Stimulated activated CD4-positive, alpha-beta T cell treated with anti-CD3 and anti-CD28 coated beads, Interleukin-15, amount 100 ng/mL, for 24 hours (primary cell): ENCODE data around the gene PLD1.
"Not testable (repeated sequence)": the region's sequence is repeated elsewhere in the genome, so short reads cannot be mapped to it uniquely, and the experiment has no call there.

ENCODE experiments used
- DNase-seq: peaks from one replicate; pipeline ENCODE4 v3.0.0-alpha.2; 2020

Gene PLD1

DNA sequence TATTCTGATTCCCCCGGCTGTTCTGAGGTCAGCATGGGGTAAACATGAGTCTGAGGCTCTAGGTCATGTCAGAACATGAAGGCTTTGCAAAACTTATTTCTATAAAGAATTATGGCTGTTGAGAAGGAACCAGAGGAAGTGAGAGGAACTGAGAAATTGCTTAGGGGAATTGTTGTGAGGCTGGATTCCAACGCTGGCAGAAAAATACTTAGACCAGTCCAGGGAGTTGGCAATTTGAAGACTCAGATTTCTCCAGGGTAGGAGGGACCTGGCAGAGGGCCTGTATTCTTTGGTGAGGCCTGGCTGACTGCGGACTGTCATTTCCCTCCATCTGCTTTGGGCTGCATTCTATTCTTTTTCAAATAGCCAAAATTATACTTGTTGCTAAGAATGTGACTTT is 155.5 kb downstream of the PLD1 start:
- DNase-seq = no peak

DNA sequence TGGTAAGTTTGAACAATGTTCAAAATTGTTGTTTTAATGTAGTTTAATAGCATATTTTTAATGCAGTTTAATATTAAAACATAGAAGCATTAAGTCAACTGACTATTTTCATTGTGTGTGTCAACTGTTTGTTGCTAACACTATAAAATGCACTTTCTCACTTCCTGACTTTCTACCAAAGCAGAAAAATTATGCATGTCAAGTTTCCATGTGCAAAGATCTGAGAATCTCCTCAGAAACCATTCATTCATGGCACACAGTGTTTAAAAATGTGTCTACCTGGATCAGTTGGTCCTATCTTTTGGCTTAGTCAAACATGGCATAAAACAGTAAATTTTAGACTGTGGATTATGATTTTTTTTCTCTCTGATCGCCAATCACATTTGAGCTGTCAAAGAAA is 156.0 kb downstream of the PLD1 start:
- DNase-seq = no peak

DNA sequence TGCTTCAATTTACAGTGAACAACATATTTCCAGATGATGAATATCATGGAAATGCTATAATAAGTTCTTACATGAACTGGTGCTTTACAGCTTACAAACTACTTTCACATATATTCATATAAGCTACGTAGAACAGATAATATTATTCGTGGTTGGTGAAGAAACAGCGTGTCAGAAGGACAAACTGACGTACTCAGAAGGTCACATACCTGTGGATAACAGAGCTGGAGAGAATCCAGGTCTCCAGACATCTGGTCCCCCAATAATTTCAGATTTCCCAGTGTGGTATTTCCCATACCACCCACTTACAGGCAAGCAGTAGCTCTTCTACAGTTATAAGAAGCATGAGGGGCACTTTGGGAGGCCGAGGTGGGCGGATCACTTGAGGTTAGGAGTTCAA is 156.6 kb downstream of the PLD1 start:
- DNase-seq = no peak

DNA sequence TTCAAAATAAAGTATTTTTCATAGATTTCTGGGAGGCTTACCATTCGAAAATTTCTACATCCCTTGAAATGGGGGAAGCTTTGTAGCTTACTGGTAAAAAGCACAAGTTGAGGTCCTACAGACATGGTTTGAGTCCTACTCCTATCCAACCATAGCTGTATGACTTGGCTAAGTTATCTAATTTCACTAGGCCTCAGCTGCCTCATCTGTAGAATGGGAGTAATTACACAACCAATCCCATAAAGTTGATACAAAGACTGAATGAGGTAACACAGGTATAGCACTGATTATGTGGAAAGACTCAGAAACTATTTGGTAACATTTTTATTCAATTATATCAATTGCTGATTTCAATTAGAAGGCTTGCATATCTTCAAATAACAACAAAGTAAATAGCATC is 157.4 kb downstream of the PLD1 start:
- DNase-seq = no peak

DNA sequence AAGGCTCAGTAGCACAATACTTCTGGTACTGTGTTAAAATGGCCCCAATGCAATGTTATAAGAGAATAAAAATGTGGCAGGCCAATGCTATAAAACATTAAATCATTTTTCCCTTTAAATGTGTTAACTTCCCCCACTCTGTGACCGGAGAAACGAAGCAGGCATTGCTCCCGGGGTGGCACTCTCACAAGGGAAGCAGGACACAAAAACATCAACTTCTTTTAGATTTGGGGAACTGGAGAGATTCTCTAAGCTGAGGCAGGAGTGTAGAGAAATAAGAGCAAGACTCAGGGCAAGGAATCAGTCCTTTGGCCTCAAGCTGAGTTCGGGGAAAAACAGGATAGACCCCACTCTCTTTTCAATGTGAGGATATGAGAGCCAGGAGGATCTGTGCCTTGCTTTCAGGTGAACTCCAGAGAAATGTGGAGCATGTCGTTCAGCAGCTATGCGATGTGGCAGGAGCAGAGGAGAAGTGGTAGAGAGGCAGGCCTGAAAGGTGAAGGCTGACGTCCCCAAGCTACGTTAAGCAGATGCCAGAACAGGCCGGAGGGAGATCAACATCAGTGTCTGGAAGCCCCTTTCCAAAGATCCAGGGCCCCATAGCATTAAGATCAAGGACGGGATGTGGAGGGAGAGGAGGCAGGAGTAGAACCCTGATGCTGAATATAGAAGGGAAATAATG is 160.2 kb downstream of the PLD1 start:
- DNase-seq = no peak

DNA sequence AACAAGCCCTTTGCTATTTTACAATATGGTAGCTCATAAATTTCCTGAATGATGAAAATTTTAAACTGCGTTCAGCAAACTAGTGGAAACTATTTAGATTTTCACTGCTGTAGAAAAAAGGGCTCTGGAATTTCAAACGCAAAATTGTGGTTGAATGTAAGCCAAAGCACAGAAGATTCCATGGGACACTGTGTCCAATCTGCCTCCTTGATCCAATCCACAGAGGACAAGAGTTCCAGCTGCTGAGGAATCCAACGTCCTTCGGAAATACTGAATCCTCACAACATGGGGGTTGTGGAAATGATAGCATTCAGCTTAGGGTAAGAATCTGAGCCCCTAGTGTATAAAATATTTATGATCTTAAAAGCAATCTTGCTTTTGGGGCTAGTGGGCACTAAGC is 161.0 kb downstream of the PLD1 start:
- DNase-seq = no peak

DNA sequence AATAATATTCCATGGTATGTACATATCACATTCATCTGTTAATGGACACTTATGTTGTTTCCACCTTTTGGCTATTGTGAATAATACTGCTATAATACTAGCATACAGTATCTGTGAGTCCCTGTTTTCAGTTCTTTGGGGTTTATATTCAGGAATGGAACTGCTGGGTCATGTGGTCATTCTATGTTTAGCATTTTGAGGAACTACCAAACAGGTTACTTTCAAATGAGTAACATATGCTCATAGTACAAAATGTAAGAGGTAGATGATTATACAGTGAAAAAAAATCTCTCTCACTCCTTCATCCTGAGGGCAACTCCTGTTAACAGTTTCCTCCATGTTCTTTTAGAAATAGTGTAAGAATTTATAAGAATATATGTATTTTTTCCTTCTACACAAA is 162.2 kb downstream of the PLD1 start:
- no peak for DNase-seq

DNA sequence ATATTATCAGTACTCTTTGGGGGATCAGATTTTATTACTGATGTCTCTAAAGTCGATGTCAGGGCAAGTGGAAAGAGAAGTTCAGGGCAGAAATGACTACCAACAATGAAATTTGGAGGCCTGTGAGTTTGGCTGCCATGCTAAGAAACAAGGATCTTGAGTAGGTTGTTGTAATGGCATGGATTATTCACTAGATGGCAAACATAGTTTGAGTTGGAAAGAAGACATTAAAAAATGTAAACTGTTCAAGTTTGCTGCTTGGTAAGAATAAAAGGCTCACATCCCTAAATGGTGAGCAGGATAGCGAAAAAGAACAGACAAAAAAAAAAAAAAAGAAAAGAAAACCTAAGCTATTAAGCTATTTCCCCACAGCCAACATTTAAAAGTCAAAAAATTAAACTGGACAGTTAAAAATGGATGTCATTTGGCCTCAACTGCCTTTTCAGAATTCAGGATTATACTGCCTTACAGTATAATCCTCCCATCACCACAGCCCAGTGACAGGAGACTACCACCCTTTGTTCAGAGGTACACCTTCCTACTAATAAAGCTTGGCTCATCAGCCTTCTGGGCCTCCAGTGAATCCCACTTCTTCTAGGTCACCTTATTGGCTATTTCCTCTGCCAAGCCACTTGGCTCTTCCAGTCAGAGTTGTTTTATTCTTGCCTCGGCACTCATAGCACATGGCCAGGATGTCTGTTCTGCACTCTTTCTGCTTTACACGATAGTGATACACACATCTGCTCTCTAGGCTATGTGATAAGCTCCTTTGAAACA is 163.7 kb downstream of the PLD1 start:
- DNase-seq = no peak

DNA sequence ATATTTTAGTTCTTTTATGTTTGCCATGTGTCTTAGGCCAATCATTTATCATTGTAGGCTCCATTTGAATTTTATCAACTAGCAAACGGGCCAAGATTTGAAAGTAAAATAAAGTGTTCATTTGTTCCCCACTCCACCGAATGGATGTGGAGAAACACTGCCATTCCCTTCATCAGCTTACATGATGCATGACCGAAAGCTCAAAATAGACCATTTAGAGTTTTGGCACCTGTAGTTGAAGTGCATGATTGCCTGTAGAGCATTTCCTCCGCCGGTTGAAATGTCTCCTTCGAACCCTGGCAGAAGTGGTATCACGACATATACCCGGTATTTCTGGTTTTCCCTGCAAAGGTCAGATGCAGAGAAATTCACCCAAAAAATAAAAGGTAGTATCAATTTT is 165.6 kb downstream of the PLD1 start:
- DNase-seq = no peak

DNA sequence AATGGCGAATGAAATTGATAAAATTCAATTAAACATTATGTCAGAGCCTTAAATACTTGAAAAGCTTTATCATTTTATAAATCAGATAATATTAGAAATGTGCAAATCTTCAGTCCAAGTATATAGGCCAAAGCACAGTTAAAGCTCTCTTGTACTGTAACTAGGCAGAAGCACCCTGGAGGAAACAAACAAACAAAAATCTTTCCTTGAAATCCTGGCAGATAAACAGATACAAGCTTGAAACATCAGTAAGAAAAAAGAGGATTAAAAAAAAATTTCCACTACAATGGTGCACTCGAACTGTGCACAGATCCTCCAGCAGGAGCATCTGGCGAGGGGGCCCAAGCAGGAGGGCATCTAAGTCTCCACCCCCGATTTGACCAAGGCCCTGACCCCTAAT is 166.6 kb downstream of the PLD1 start:
- DNase-seq = no peak

DNA sequence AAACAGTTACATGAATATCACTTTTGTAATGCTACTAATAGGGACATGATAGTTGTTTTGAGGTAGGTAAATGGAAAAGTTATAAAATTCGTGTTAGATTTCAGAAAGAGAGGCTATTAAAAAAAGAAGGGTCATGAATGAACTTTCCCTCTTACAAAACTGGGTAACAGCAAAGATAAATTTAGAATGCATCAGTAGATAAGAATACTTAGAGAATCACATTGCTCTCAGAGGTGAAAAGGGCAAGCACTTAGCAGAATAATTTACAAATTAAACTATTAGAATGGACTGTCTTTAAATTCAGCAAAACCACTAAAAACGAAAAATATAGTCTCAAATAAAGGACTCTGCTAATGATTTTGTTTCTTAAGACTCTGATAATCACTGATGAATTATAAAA is 167.2 kb downstream of the PLD1 start:
- no peak for DNase-seq

DNA sequence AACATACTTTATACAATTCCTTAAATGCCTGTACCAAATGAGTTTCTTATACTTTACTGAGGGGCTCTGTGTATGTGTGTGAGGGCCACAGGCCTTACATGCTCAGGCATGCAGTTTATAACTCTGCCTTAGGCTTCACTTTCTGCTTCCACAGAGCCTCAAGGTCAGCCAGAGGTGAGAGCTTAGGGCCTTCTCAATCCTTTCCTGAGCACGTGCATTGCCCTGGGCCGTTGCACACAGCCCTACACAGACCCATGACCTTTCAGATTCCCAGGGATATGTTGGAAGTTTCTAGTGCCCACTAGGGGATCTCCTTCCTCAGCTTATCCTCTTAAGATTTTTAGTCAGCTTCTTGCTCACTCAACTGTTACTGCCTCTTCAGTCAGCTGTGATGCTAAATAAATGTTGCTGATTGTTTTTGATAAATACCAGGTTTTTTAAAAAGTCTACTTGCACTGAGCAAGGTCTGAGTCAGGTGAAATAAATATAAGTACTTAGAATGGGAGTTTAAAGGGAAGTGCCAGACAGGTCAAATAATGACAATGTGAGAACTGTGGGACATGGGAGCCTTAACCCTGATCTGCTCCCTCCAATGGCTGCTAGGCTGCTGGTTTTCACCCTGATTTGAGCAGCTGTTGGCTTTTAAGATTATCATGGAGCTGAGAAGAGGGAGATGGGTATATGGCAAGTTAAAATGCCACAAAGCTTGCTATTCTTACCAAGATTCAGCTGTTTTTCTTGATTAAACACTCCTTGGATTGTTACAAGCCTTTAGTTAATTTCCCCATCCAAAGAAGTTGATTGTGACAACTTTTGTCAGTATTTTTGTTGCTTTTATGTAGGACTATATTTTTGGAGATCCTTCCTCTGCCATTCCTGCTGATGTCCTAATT is 169.5 kb downstream of the PLD1 start:
- no peak for DNase-seq

DNA sequence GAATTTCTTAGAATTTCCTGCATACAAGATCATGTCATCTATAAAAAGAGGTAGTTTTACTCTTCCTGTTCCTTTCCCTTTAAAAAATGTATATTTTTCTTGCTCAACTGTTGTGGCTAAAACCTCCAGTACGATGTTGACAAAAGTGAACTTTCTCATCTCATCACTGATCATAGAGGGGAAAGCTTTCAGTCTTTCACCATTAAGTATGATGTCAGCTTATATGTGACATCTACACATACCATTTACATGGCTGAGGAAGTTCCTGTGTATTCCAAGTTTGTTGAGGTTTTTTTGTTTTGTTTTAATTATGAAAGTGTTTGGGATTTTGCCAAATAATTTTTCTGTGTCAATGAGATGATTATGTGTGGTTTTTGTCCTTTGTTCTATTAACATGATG is 173.6 kb downstream of the PLD1 start:
- DNase-seq = no peak

DNA sequence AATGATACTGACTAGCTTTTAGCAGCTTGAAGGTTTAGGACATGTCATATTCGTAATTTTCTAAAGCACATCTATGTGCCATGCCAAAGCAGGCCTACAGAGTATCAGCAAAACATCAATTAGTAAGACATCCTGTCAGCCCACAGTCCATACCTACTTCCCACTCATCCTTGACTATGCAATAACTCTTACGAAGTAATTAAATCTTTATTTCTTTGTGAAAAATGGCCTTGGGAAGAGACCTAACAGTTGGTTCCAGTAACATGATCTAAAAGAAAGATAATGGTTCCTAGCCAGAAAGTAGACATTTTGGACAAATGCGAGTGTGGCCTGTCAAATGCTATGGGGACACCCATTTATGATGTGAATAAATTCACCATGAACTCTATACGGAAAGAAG is 177.5 kb downstream of the PLD1 start:
- no peak for DNase-seq

DNA sequence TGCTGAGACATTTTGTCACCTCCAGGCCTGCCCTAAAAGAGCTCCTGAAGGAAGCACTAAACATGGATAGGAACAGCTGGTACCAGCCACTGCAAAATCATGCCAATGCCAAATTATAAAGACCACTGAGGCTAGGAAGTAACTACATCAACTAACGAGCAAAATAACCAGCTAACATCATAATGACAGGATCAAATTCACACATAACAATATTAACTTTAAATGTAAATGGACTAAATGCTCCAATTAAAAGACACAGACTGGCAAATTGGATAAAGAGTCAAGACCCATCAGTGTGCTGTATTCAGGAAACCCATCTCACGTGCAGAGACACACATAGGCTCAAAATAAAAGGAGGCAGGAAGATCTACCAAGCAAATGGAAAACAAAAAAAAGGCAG is 183.5 kb downstream of the PLD1 start:
- not testable (repeated sequence) for DNase-seq

DNA sequence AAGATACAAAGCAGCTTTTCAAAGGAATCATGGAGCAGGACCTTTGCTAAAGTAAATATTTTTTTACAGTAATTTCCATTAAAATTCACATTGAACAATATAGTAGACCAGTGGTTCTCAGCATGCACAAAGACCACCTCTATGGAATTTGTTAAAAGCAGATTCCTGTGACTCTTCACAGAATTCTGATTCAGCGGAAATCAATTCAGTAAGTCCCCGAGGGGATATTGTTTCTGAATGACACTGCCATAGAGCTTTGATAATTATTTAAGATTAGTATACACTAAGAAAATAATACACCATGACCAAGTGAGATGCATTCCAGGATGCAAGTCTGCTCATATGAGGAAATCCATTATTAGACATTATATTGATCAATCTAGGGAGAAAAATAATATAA is 188.2 kb downstream of the PLD1 start:
- no peak for DNase-seq

DNA sequence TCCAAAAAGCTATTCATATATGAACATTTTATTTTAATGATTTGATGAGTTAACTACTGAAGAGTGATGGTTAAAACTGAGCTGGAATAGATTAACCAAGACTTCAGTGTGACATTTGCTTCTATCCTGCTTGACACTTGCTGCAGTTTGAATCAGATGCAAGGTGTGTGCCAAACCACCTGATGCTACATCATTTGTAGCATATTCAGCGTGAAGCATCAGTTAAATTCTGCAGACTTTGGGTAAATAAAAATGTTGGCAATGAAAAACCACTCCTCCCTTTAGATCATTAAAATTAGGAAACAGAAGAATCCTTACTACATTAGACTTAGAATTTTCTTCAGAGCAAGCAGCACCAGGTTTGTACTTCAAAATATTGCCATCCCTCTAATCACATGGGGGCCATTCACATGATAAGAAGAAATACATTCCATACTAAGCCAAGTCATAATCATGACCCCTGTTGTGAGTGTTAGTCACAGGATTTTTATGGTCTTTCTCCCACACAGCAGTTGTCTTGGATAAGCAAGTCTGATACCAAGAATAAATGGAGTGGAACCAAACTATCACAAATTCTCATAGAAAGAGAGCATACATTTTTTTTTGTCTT is 189.4 kb downstream of the PLD1 start:
- DNase-seq = no peak

DNA sequence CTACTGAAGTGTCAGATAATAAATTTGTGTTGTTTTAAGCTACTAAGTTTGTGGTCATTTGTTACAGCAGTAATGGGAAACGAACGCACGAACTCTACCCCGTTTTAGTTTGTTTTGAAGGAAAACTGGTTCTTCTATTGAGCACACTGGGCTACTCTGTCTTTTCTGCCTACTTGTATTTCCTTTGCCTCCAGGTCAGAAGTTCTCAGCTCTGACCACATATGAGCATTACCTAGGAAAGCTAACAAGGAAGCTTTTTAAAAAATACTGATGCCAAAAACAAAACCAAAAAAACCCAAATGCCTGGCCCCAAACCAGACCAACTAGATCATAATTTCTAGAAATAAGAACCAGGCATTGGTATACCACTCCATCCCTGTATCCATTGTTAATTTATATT is 193.5 kb downstream of the PLD1 start:
- DNase-seq = no peak

DNA sequence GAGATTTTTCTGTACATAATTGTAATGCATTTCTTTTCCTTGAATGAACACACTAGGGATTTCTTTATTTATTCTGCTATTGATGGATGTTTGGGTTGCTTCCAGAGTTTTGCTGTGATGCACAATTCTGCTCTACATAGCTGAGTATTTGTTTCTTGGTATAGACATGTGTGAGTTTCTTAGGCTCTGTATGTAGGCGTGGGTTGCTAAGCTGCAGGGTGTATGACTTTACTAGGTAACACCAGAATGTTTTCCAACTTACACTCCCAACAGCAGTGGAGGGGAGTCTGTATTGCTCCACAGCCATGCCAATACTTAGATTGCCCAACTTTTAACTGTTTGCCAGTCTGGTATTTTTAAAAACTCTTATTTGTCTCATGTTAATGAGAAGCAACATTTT is 194.6 kb downstream of the PLD1 start:
- DNase-seq = no peak

DNA sequence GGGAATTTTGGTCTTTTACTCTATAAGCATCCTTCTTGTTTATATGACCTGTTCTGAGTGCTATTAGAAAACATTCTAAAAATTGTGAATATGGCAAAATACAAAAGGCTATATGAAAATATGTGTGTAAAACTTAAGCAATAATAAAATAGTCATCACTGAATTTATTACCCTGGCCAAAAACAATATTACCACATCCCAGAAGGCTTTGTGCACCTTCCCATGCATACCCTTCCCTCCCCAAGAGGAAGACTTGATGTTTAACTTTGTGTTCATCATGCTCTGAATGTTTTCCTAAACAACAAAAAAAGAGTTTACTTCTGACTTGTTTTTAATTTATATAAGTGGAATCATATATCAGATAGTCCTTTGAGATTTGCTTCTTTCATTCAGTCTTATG is 195.0 kb downstream of the PLD1 start:
- no peak for DNase-seq

DNA sequence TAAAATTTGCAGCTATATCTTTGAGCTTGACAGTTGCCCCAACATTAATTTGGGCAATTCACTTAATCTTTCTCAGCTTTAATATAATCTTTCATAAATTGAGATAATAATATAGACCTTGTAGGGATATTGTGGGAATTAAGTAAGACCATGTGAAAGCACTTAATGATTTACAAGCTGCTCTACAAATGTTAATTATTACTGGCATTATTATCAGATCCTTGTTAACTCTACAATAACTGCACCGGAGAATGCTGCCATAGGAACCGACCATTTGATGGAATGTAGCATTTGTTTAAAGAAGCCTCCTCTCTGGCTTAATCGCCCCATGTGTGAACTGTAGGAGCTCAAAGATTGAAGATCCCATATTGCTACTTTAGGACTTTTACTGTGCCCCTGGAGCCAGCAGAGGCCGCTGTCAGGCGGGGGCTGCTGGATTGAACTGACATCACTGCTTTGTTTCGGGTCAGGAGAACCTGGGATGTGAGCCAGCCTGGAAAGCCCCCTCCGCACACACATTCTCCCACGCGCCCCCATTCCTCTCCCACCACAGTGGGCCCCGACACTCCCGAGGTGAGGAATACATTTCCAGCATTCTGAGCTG is 195.9 kb downstream of the PLD1 start:
- peak; percentile 37 for DNase-seq

DNA sequence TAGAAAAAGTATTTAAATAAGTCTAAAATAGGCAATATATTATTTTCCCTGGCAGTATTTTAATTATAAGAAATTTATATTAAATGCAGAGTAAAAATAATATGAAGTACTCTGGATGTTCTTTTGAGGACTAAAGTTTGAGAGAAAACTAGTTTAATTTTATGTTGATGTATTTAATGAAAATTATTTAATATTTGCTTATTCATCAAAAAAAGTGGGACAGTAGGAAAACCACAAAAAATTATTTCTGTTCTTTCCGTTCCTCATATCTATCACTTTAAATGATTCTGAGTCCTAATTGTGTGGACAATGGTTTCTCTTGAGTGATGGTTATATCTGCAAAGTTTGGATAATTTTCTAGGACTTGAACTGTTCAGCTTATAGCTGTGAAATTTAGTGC is 202.8 kb downstream of the PLD1 start:
- no peak for DNase-seq

DNA sequence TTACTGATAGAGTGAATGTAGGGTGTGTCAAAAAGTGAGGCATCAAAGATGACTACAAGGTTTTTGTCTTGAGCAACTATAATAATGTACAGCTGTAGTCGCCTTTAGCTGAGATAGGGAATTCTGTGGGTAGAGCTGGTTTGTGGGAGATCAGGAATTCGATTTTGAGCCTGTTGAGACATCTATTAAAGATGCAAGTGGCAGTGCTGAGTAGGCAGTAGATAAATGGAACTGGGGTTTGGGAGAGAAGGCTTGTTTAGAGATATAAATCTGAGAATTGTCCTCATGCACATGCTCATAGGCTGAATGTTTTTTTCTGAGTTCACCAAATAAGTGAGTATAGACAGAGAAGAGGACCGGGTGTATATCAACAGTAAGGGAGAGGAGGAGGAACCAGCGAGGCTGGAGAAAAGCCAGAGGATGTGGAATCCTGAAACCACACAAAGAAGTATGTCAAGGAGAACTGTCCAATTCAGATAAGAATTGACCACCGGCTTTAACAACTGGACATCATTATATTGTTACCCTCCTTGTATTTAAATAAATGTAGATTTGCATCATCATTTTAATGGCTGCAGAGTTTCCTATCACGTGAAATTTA is 204.0 kb downstream of the PLD1 start:
- no peak for DNase-seq
